GM12878 (cell line): ENCODE measurements around the gene LIG3. TPM values are rescaled to one million over a fixed set of nuclear protein-coding genes. Genes with fewer than 3 reads are reported as not detected.

Source experiments
- ATAC-seq: fragments of 200-7000 bp; cut with Tn5 transposase; 3 replicates; pipeline ENCODE4 v1.9.1; 2020; ENCODE audit warnings: mild to moderate bottlenecking, moderate library complexity
- BruUV-seq: library from RNA; stranded (reverse); fragments of 400-500 nt; replicated peaks from 2 replicates; lab custom pipeline; 2021; lab: Mats Ljungman, UMichigan
- CTCF ChIA-PET: fragments of 300-600 bp; sonication (Branson Sonifier 250); formaldehyde crosslinking; extraction: SDS; loops from one replicate; lab custom pipeline; 2021; ENCODE audit warnings: inconsistent platforms; lab: Yijun Ruan, JAX
- POLR2A ChIA-PET: fragments of 350-600 bp; formaldehyde crosslinking; extraction: SDS; loops from one replicate; lab custom pipeline; 2021; ENCODE audit warnings: inconsistent platforms; lab: Charles Lee
- RAD21 ChIA-PET: fragments of 300-600 bp; sonication (Branson Sonifier 250); formaldehyde crosslinking; loops from one replicate; lab custom pipeline; 2023; ENCODE audit warnings: antibody characterized with exemption; ENCODE audit not compliant: unreplicated experiment; lab: Charles Lee
- SMC1A ChIA-PET: fragments of 300-600 bp; sonication (Branson Sonifier 250); formaldehyde crosslinking; loops from one replicate; lab custom pipeline; 2023; ENCODE audit not compliant: unreplicated experiment, uncharacterized antibody; lab: Charles Lee
- DNase-seq: peaks from one replicate; pipeline ENCODE4 v3.0.0-alpha.2; 2011; ENCODE audit warnings: low read depth, low spot score
- FAIRE-seq: peaks from 3 replicates; lab custom pipeline; 2011; peaks lifted over from hg19 to GRCh38; lab: Jason Lieb, UNC
- H2AFZ ChIP-seq: 2 replicates; pipeline ENCODE4 v1.6.0; 2011; ENCODE audit warnings: low read depth, low read length, control low read depth; ENCODE audit not compliant: control insufficient read depth
- H3K27ac ChIP-seq: 2 replicates; pipeline ENCODE4 v1.5.1; 2011; ENCODE audit warnings: control low read depth; ENCODE audit not compliant: control insufficient read depth, insufficient read depth
- H3K27me3 ChIP-seq, 2 experiments: replicated peaks in 1 of 2; 2 replicates each; pipeline versions ENCODE4 v1.6.0 to v1.6.1; 2011; ENCODE audit warnings: low read length in 1 of 2; ENCODE audit not compliant: control insufficient read depth in 2 of 2, insufficient read depth in 2 of 2
- H3K36me3 ChIP-seq, 2 experiments: 2 replicates each; pipeline ENCODE4 v1.5.1; 2011; ENCODE audit warnings: low read length in 1 of 2; ENCODE audit not compliant: control insufficient read depth in 2 of 2, insufficient read depth in 2 of 2
- H3K4me1 ChIP-seq: 2 replicates; pipeline ENCODE4 v1.6.1; 2011; ENCODE audit warnings: mild to moderate bottlenecking, low read length, moderate library complexity, mixed read lengths; ENCODE audit not compliant: control insufficient read depth, insufficient read depth
- H3K4me2 ChIP-seq: 2 replicates; pipeline ENCODE4 v1.6.0; 2011; ENCODE audit warnings: control low read depth; ENCODE audit not compliant: control insufficient read depth, insufficient read depth
- H3K4me3 ChIP-seq: fragments of 200-600 bp; sonication (generic); 2 replicates; pipeline ENCODE4 v1.5.1; 2016
- H3K79me2 ChIP-seq: 2 replicates; pipeline ENCODE4 v1.6.0; 2011; ENCODE audit warnings: low read length; ENCODE audit not compliant: control insufficient read depth, insufficient read depth
- H3K9ac ChIP-seq: 2 replicates; pipeline ENCODE4 v1.8.0; 2011; ENCODE audit warnings: low read length, control low read depth, mixed read lengths; ENCODE audit not compliant: control insufficient read depth, insufficient read depth
- H3K9me3 ChIP-seq: replicated peaks from 3 replicates; pipeline ENCODE4 v1.5.1; 2011; ENCODE audit warnings: mild to moderate bottlenecking, low read length; ENCODE audit not compliant: control insufficient read depth, insufficient read depth
- H4K20me1 ChIP-seq: 2 replicates; pipeline ENCODE4 v1.6.0; 2011; ENCODE audit not compliant: control insufficient read depth, insufficient read depth
- BCLAF1 ChIP-seq: fragments of 450-650 bp; IDR thresholded peaks from 2 replicates; pipeline ENCODE4 v1.6.1; 2017; ENCODE audit warnings: antibody characterized with exemption, mild to moderate bottlenecking, moderate library complexity
- BMI1 ChIP-seq: fragments of 450-650 bp; IDR thresholded peaks from 2 replicates; pipeline ENCODE4 v1.6.1; 2016; ENCODE audit warnings: mild to moderate bottlenecking, moderate library complexity, borderline replicate concordance
- CBX5 ChIP-seq: sonication (generic); IDR thresholded peaks from 2 replicates; pipeline ENCODE4 v1.6.1; 2016; ENCODE audit warnings: low read depth, moderate library complexity, mild to moderate bottlenecking, inconsistent platforms
- ESRRA ChIP-seq: IDR thresholded peaks from 2 replicates; pipeline ENCODE4 v1.6.1; 2012; ENCODE audit warnings: mild to moderate bottlenecking, low read length, improper control_type of control experiment
- MTA2 ChIP-seq: fragments of 450-650 bp; IDR thresholded peaks from 2 replicates; pipeline ENCODE4 v1.6.1; 2016; ENCODE audit warnings: low read depth, mild to moderate bottlenecking, moderate library complexity
- NFIC ChIP-seq: IDR thresholded peaks from 2 replicates; pipeline ENCODE4 v1.6.1; 2012; ENCODE audit warnings: low read depth, mild to moderate bottlenecking, inconsistent platforms, low read length, moderate library complexity
- NR2C1 ChIP-seq: fragments of 450-650 bp; IDR thresholded peaks from 2 replicates; pipeline ENCODE4 v1.6.1; 2017; ENCODE audit warnings: antibody characterized with exemption, mild to moderate bottlenecking, moderate library complexity
- RELA ChIP-seq: fragments of 450-650 bp; IDR thresholded peaks from 2 replicates; pipeline ENCODE4 v1.8.0; 2014; ENCODE audit warnings: borderline replicate concordance; ENCODE audit not compliant: partially characterized antibody
- RFX5 ChIP-seq: IDR thresholded peaks from 2 replicates; pipeline ENCODE4 v1.6.1; 2011; ENCODE audit warnings: low read depth, low read length, improper control_type of control experiment
- RUNX3 ChIP-seq: IDR thresholded peaks from 2 replicates; pipeline ENCODE4 v1.6.1; 2012; ENCODE audit warnings: low read length, inconsistent platforms
- SMAD1 ChIP-seq: fragments of 450-650 bp; IDR thresholded peaks from 2 replicates; pipeline ENCODE4 v1.6.1; 2018; ENCODE audit warnings: mild to moderate bottlenecking, low read depth; ENCODE audit not compliant: partially characterized antibody
- SUZ12 ChIP-seq: fragments of 200-600 bp; sonication (generic); IDR thresholded peaks from one replicate; pipeline ENCODE4 v1.6.1; 2018; ENCODE audit warnings: antibody characterized with exemption, mild to moderate bottlenecking; ENCODE audit not compliant: unreplicated experiment
- TCF12 ChIP-seq: IDR thresholded peaks from 2 replicates; pipeline ENCODE4 v1.6.1; 2011; ENCODE audit warnings: low read depth, mild to moderate bottlenecking, low read length
- WRNIP1 ChIP-seq: IDR thresholded peaks from 2 replicates; pipeline ENCODE4 v1.6.1; 2011; ENCODE audit warnings: low read depth, low read length, improper control_type of control experiment, borderline replicate concordance
- ZBTB4 ChIP-seq: fragments of 450-650 bp; formaldehyde crosslinking; IDR thresholded peaks from 2 replicates; pipeline ENCODE4 v1.4.0; 2022; ENCODE audit warnings: mild to moderate bottlenecking, moderate library complexity
- ZNF24 ChIP-seq: fragments of 450-650 bp; IDR thresholded peaks from 2 replicates; pipeline ENCODE4 v1.6.1; 2017; ENCODE audit warnings: antibody characterized with exemption, mild to moderate bottlenecking
- WGBS: methylation state at CpG from one replicate; pipeline ENCODE4 v1.1.6; 2016; ENCODE audit warnings: low lambda C conversion rate; ENCODE audit not compliant: insufficient replicate concordance, insufficient coverage; ENCODE audit errors: missing lambda C conversion rate; 5-methylcytosine and 5-hydroxymethylcytosine counted together
- in situ Hi-C: fragments of 300-500 bp; cut with MboI; formaldehyde crosslinking; loops from 9 replicates; pipeline ENCODE4 v1.14.3; 2018; ENCODE audit warnings: mixed read lengths
- intact Hi-C: fragments of 100-400 bp; cut with micrococcal nuclease; formaldehyde crosslinking; loops from one replicate; pipeline ENCODE4 v1.14.2; 2022; ENCODE audit not compliant: unreplicated experiment
- polyA plus RNA-seq, 11 experiments: library from polyadenylated mRNA; depleted of rRNA in 4 of 11; unstranded in 6 of 11; stranded (reverse) in 5 of 11; fragments of >200 nt; fragmentation: Nextera tagmentation in 4 of 11; fragmentation: Illumina TruSeq in 1 of 11; extraction: Ambion mirVana in 4 of 11; extraction: Trizol in 1 of 11; gene quantifications; 1 replicate in 1 of 11; 2 replicates in 10 of 11; pipeline versions ENCODE4 v1.2.1 to v1.2.3, GENCODE V29; 2011 to 2016; ENCODE audit warnings: inconsistent platforms in 2 of 11, missing spikeins in 2 of 11, low read depth in 1 of 11
- total RNA-seq, 4 experiments: library from RNA; depleted of rRNA in 3 of 4; stranded (reverse); fragments of >200 nt in 3 of 4; fragmentation: Illumina TruSeq in 1 of 4; extraction: Trizol in 1 of 4; gene quantifications; 2 replicates each; pipeline versions ENCODE4 v1.2.1 to v1.2.3, GENCODE V29; 2013 to 2021
- TF ChIP-seq, protein P1 (sequence below): fragments of 450-650 bp; IDR thresholded peaks from 2 replicates; pipeline ENCODE4 v1.6.1; 2018; ENCODE audit warnings: borderline replicate concordance, mild to moderate bottlenecking; ENCODE audit not compliant: partially characterized antibody

Gene LIG3
- total and polyA plus RNA-seq, 10 of the 15 experiments (the other 5 are each of a cell fraction or from before 2014, with no cell fraction given), result 6.5 to 45.4 (median 31.0) TPM

DNA sequence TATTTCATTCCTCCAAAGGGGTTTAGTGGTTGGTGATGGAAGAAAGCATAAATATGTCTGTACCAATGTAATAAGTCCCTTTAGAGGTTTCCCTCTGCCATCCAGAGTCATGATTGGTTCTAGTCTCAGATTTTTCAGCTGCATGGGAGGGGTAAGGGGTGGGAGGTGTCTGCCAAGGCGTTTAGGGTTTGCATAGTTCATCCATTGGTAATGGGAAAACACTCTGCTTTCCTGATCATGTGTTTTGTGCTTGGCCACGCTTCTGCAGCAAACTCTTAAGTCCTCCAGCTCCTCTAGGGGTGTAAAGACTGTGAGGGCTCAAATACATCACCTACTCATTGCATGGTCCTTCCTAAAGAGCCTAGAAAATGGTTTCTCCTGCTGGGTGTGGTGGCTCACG lies 29.8 kb downstream of the LIG3 start:
- intact Hi-C loops, result no loop called here
- Histone ChIP-seq H3K4me3 (no peak overlapping the region), H3K9me3 (no peaks in the 10 kb centered on the region), H2AFZ (no peak overlapping the region), H3K27me3 (no peaks in the 10 kb centered on the region), H3K79me2 (no peaks in the 10 kb centered on the region), H3K27ac (no peak overlapping the region), H3K4me2 (no peak overlapping the region), H3K36me3 (peaks cover 17 to 38% of the 10 kb centered on the region in 2 experiments; a peak in 3 of 4 replicates), H3K9ac (no peak overlapping the region), H4K20me1 (no peaks in the 10 kb centered on the region), H3K4me1 (no peaks in the 10 kb centered on the region)
- WGBS, result 94% methylated on average over 3 of the region's 3 CpGs
- CTCF ChIA-PET, result interaction anchor here (1.5 kb wide), 1 partner anchor 53 kb away, joined by 3 read pairs; the partner anchor contains the start of gene RFFL
- RAD21 ChIA-PET, result no interaction called here
- no peak for DNase-seq
- ATAC-seq, result no peak
- POLR2A ChIA-PET, result interaction anchor here (1.4 kb wide), 1 partner anchor 21 kb away, joined by 3 read pairs; no protein-coding TSS in a partner anchor
- SMC1A ChIA-PET, result interaction anchor here (0.6 to 2.9 kb wide), 6 partner anchors 13 to 443 kb away, joined by 3 to 10 read pairs (median 4); partner anchors contain the start of gene RFFL
- no peak for FAIRE-seq
- in situ Hi-C loops, result no loop called here
- BruUV-seq, result no TSS peak
- no peak for TF ChIP-seq WRNIP1
- no peak for TF ChIP-seq SMAD1
- no peak for TF ChIP-seq CBX5
- TF ChIP-seq BMI1, result no peak
- no peak for TF ChIP-seq NFIC
- TF ChIP-seq SUZ12, result no peak
- no peak for TF ChIP-seq ESRRA
- TF ChIP-seq RELA, result no peak
- TF ChIP-seq BCLAF1, result no peak
- TF ChIP-seq RFX5, result no peak
- no peak for TF ChIP-seq MTA2
- no peak for TF ChIP-seq ZNF24
- no peak for TF ChIP-seq TCF12
- TF ChIP-seq, protein P1, sequence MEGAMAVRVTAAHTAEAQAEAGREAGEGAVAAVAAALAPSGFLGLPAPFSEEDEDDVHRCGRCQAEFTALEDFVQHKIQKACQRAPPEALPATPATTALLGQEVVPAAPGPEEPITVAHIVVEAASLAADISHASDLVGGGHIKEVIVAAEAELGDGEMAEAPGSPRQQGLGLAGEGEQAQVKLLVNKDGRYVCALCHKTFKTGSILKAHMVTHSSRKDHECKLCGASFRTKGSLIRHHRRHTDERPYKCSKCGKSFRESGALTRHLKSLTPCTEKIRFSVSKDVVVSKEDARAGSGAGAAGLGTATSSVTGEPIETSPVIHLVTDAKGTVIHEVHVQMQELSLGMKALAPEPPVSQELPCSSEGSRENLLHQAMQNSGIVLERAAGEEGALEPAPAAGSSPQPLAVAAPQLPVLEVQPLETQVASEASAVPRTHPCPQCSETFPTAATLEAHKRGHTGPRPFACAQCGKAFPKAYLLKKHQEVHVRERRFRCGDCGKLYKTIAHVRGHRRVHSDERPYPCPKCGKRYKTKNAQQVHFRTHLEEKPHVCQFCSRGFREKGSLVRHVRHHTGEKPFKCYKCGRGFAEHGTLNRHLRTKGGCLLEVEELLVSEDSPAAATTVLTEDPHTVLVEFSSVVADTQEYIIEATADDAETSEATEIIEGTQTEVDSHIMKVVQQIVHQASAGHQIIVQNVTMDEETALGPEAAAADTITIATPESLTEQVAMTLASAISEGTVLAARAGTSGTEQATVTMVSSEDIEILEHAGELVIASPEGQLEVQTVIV, result no peak
- no peak for TF ChIP-seq ZBTB4 (CRISPR knock-in tag)
- no peak for TF ChIP-seq NR2C1
- no peak for TF ChIP-seq RUNX3
